ENCODE measurements around the gene PVR. TPM values are rescaled to one million over a fixed set of nuclear protein-coding genes. Genes with fewer than 3 reads are reported as not detected.
"Not testable (repeated sequence)": the region's sequence is repeated elsewhere in the genome, so short reads cannot be mapped to it uniquely, and the experiment has no call there.

Gene PVR
- polyA plus RNA-seq, 4 donors = 30.0 to 36.1 (median 31.7) TPM

GRCh38 chr19:44617110-44617880 lies 26.4 kb upstream of the PVR start:
- no peak for DNase-seq (ENCODE audit: low read depth in 4 of 4, low spot score in 3 of 4)

GRCh38 chr19:44618640-44619357 lies 24.9 kb upstream of the PVR start:
- DNase-seq (ENCODE audit: low read depth in 4 of 4, low spot score in 3 of 4) = no peak

GRCh38 chr19:44620667-44621066 lies 23.0 kb upstream of the PVR start:
- DNase-seq (ENCODE audit: low read depth in 4 of 4, low spot score in 3 of 4) = no peak

GRCh38 chr19:44621367-44621766 lies 22.3 kb upstream of the PVR start:
- no peak for DNase-seq (ENCODE audit: low read depth in 4 of 4, low spot score in 3 of 4)

GRCh38 chr19:44623080-44623479 lies 20.6 kb upstream of the PVR start:
- DNase-seq (ENCODE audit: low read depth in 4 of 4, low spot score in 3 of 4) = no peak

GRCh38 chr19:44623626-44624025 lies 20.1 kb upstream of the PVR start:
- no peak for DNase-seq (ENCODE audit: low read depth in 4 of 4, low spot score in 3 of 4)

GRCh38 chr19:44624840-44625354 lies 18.8 kb upstream of the PVR start:
- DNase-seq (ENCODE audit: low read depth in 4 of 4, low spot score in 3 of 4) = no peak

- not testable (repeated sequence) for DNase-seq (ENCODE audit: low read depth in 4 of 4, low spot score in 3 of 4)
Measured at GRCh38 chr19:44625637-44626036, 18.1 kb upstream of the PVR start.

- no peak for DNase-seq (ENCODE audit: low read depth in 4 of 4, low spot score in 3 of 4)
Measured at GRCh38 chr19:44626048-44626624, 17.6 kb upstream of the PVR start.

GRCh38 chr19:44627631-44628030 lies 16.1 kb upstream of the PVR start:
- DNase-seq (ENCODE audit: low read depth in 4 of 4, low spot score in 3 of 4) = no peak

GRCh38 chr19:44628793-44629192 lies 14.9 kb upstream of the PVR start:
- DNase-seq (ENCODE audit: low read depth in 4 of 4, low spot score in 3 of 4) = no peak

GRCh38 chr19:44631611-44632010 lies 12.1 kb upstream of the PVR start:
- not testable (repeated sequence) for DNase-seq (ENCODE audit: low read depth in 4 of 4, low spot score in 3 of 4)

- not testable (repeated sequence) for DNase-seq (ENCODE audit: low read depth in 4 of 4, low spot score in 3 of 4)
Measured at GRCh38 chr19:44634058-44634457, 9.7 kb upstream of the PVR start.

- DNase-seq (ENCODE audit: low read depth in 4 of 4, low spot score in 3 of 4) = no peak
Measured at GRCh38 chr19:44634785-44635184, 8.9 kb upstream of the PVR start.

- DNase-seq (ENCODE audit: low read depth in 4 of 4, low spot score in 3 of 4) = no peak
Measured at GRCh38 chr19:44635581-44636438, 7.9 kb upstream of the PVR start.

GRCh38 chr19:44636439-44637389 lies 7.0 kb upstream of the PVR start:
- no peak for DNase-seq (ENCODE audit: low read depth in 4 of 4, low spot score in 3 of 4)

- DNase-seq (ENCODE audit: low read depth in 4 of 4, low spot score in 3 of 4) = no peak
Measured at GRCh38 chr19:44637390-44637764, 6.3 kb upstream of the PVR start.

- DNase-seq (ENCODE audit: low read depth in 4 of 4, low spot score in 3 of 4) = no peak
Measured at GRCh38 chr19:44640518-44640917, 3.2 kb upstream of the PVR start.

GRCh38 chr19:44641501-44642265 lies 2.0 kb upstream of the PVR start:
- no peak for DNase-seq (ENCODE audit: low read depth in 4 of 4, low spot score in 3 of 4)

Measured in right renal pelvis (tissue), 4 donors.